Stimulated activated CD8-positive, alpha-beta memory T cell treated with anti-CD3 and anti-CD28 coated beads, Interleukin-15, amount 100 ng/mL, for 48 hours (primary cell): ENCODE results near the gene SPART.
"Not testable (repeated sequence)": the region's sequence is repeated elsewhere in the genome, so short reads cannot be mapped to it uniquely, and the experiment has no call there.

ENCODE experiments used
- DNase-seq, 2 donors: peaks; one replicate each; pipeline ENCODE4 v3.0.0-alpha.2; 2020; ENCODE audit warnings: low read depth in 2 of 2

SPART gene

DNA sequence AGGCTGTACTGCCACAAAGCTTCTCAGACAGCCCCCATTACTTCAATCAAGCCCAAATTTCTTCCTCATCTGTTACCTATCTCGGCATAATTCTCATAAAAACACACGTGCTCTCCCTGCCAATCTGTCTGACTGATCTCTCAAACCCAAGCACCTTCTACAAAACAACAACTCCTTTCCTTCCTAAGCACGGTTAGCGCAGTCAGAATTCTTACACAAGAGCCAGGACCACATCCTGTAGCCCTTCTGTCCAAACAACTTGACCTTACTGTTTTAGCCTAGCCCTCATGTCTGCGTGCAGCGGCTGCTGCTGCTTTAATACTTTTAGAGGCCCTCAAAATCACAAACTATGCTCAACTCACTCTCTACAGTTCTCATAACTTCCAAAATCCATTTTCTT, 26.4 kb downstream of the SPART start:
- DNase-seq = not testable (repeated sequence)

DNA sequence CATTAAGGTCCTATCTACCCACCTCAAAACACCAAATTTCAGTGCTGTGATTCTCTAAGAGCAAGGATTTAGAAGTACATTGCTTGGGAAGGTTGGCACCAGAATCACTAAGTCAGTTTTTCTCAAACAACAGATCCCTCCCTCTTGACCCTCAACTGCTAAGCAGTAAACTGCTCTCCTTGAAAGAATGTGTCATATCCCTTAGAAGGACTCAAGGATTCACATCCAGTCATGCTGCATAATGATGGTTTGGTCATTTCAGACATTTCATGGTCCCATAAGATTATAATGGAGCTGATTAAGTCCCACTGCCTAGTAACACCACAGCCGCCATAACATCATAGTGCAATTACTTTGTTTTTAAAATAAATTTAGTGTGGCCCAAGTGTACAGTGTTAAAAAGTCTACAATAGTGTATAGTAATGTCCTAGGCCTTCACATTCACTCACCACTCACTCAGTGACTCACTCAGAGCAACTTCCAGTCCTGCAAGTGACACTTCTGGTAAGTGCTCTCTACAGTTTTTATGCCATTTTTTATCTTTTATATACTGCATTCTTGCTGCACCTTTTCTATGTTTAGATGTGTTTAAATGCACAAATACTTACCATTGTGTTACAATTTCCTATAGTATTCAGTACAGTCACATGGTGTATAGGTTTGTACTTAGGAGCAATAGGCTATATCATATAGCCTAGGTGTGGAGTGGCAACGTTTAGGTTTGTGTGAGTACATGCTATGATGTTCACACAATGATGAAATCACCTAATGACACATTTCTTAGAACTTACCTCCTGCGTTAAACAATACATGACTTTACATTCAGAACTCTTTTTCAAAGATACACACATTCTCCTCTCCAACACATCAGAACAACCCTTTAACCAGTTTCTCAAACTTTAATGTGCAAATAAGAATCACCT, 32.9 kb downstream of the SPART start:
- no peak for DNase-seq

DNA sequence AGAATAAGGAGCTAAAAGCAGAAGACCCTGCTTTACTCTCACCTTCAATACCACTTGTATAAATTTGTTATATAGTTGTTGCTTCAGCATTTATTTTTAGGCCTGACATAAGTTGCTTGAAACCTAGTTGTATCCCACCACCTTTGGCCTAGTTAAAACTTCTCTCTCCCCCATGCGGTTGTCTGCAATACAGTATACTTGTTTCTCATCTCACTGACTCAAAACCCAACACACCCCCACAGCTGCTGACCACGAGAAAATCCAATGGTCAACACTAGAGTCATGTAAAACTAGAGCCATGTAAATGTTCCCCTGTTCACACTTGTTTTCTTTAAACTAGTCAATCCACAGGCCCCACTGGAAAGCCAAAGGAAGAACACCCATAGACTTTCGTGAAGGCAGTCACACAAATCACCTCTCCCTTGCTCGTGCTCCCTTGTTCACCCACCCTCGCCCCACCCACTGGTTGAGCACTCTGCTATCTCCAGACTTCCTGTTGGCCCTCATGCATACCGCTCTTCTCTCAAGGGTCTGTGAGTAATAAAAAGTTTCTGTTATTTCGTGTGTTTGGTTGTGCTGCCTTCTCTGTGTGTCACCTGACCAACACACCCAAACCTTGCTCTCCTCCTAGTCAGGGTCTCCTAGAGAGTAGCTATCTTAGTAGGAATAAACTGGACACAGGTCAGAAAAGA, 35.6 kb downstream of the SPART start:
- DNase-seq = no peak

DNA sequence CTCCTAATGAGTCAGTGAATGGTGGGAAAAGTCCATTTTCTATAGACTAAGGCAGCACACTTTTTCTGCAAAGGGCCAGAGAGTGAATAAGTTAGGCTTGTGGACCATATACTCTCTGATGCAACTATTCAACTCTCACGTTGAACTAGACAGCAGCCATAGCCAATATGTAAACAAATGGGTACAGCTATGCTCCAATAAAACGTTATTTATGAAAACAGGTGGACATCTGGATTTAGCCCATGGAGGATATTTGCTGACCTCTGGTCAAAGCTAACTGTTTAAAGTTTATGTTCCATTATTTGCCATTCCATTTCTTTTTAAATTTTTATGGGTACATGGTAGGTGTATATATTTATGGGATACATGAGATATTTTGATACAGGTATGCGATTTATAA, 43.9 kb downstream of the SPART start:
- DNase-seq = no peak

DNA sequence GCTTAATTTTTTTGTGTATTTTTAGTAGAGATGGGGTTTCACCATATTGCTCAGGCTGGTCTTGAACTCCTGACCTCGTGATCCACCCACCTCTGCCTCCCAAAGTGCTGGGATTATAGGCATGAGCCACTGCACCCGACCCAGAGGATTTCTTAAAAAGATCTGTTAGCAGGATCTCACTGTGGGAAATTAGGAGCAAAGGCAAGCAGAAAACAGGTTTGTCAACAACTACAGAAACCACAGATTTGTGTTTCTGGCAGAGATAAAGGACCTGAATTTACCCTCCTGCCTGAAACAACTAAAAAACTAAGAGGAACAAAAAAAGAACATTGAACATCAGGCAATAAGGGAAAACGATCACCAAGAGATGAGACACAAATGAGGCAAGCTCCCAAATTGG, 46.7 kb downstream of the SPART start:
- not testable (repeated sequence) for DNase-seq

DNA sequence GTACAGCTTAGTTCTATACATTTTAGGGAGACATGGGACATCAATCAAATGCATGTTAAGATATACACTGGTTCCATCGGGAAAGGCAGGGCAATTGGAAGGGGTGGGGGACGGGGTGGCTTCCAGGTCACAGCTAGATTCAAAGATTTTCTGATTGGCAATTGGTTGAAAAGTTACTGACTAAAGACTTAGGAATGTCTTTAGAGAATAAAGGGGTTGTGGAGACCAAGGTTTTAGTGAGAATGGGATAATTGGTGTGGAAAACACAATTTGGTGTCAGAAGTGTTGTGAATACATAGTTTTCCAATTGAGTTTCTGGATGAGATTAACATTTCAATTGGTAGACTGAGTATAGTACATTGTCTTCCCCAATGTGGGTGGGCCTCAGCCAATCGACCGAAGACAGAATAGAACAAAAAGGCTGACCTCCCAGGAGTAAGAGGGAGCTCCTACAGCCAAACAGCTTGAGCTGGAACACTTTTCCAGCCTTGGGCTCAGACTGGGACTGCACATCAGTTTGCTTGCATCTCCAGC, 47.6 kb downstream of the SPART start:
- DNase-seq = no peak

DNA sequence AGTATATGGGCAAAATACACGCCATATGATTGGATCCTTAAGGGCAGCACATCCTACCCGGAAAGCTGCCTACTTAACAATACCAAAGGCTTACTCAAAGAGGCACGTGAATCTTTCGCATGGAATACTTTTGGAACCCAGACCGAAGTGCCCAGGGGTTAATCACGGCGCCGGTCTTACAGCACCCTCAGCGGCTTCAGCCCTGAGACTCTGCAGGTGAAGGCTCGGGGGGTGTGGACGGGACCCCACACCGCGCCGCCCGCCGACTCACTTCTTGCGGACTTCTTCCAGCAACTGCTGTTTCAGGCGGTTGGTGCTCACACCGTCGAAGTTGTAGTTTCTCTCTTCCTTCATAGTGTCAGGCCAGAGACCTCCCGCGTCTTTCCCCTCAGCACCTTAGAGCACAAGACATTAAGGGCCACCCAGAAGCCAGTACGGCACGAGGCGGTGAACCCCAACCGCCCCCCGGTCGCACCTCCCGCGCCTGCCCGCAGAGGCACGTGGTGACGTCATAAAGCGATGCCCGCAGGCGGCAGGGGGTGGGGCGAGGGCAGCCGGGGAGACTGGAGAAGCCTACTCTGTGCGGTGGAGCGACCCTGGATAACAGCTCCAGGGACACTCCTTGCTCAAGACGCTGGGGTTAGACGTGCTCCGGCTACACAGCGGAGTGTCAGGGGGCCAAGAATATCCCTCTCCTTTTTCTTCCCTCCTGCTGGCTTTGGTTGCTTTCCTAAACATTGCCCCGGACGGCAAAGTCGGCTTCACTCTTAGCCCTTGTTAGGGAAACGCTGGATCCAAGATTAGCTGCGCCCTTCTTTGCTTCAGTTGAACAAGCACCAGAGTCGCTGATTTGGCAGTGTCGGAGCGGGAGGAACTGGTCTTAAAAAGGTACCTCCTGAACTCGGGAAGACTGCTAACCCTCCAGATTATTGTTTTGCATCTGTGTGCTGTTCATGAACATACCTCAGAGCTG, 48.5 kb downstream of the SPART start, which contains the start of gene CCDC169:
CCDC169 (minus strand) TSS at position 449 of the 973 bp plus-strand sequence; CDS start at position 354, 95 bp downstream.
- DNase-seq = peak; percentile 22 to 37

DNA sequence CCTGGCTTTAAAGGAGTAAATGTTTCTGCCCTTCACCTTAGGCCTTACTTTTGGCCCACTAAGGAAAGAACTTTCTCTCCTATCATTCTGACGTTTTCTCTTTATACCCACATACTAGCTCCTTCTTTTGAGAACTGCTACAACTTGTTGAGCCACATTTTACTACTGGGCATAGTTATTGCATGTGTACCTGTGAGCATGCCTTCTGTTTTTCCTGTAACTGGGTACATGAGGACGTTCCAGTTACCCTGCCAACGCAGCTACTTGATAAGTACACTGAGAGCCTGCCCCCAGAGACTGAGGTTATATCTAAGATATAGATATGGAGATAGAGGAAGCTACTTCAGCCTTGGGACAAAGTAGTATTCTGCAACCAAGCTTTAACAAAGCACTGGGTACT, 52.1 kb downstream of the SPART start:
- no peak for DNase-seq

DNA sequence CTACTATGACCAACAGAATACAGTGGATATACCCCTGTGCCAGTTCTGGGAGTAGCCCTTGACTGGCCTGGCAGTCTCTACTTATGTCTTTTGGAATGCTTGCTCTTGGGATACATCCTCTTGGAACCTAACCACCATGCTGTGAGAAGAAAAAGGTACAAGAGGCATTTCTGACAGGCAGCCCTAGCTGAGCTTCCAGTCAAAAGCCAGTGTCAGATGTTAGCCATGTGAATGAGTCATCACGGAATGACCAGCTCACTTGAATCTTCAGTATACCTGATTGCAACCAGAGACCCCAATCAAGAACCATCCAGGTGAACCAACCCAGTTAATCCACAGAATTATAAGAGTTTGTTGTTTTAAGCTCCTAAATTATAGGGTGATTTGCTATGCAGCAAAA, 52.7 kb downstream of the SPART start:
- no peak for DNase-seq

DNA sequence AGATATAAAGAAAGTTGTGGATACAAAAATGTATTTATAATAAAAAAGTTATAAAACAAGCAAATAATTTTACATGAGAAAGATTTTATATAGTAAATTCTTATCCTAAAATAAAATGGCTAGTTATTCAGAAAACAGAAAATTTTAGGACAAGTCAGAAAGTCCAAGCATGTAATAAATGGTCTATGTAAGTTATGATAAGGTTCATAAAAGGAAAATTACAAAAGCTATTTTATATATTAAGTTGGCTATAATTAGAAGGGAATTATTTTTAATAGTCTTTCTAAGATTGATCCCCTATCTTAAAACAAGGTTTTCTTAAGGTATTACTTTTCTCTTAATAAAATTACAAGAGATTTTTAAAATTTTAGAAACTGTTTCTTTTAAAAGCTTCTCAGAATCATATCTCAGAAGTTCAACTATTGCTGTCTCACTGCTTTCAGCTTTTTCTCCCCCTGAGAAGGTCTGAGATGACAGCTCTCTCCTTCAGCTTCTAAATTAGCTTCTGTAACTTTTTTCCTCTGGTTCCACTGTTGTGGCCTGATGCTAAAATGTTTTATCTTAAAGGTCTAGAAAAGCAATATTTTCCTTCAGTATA, 57.3 kb downstream of the SPART start:
- no peak for DNase-seq

DNA sequence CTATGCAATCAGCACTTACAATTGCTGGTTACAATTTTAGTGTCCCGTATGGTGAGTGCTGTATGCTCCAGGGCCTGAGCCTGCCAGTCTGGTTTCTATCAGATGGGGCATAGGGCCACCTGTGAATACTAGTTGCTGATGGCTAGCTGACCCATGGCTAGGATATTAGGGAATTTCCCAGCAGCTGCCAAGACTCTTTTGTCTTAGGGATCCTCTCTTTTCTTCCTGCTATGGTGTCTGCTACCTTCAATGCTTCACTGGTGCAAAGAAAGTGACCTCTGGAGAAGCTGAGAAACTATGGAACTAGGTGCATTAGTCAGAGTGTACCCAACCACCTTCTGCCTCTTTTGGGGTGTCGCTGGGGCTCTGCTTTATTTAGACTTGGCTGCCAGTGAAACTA, 60.2 kb downstream of the SPART start:
- DNase-seq = no peak

DNA sequence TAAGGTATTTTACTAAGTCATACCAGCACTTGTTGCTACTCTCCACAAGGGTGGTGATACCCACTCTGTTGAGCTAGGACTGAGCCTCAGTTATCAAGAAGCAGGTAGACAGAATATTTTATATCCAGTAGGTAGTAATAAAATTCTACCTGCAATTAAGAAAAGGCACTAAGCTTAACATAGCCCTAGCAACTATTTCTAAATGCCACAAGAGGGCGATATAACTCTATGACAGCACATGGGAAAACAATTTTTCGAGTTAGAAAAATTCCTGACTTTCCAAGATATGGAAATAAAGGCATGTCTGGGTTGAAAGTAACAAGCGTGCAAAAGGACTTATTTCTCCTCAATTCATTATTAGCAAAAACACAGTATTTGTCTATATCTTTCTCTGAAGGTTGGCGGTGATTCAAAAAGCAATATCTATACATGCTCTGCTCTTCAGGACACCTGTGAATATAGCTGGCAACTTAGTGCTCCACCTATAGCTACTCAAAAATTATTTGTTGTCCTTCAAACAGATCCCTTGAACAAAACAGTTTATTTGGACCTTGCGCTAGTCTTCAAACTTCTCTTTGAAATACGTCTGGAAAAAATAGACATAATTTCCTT, 63.3 kb downstream of the SPART start:
- DNase-seq = no peak

DNA sequence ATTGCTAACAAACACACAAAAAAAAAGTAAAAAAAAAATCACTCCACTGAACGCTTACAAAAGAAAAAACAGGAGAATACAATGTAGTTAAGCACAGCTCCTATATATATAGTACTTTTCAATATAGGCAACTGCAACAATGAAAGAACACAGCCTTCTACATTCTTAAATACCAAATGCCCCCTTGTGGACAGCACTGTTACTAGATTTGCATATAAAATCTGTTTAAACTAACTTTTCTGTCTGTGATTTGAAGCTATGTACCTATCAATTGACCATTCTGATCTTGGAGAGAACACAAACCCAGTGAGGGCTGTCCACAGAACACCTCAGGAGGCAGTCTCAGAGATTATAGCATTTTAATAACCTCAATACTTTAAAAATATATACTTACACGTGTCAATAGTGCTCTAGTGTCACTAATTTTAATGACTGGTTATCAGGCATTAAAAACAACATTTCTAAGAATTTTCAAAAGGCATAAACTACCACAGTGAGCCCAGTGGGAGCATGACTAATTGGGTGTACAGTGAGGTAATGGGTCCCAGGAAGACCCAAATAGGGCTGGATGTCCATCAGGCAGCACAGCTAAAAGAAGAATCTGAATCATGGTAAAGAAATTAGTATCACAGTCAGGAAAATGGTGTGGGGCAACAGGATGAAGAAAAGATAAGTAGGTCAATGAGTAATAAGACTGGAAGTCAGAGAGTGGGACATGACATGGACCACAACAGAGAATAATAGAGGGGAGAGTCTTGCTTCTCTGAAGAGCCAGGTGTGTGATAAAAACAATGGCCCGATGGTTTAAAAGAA, 70.8 kb downstream of the SPART start:
- no peak for DNase-seq

DNA sequence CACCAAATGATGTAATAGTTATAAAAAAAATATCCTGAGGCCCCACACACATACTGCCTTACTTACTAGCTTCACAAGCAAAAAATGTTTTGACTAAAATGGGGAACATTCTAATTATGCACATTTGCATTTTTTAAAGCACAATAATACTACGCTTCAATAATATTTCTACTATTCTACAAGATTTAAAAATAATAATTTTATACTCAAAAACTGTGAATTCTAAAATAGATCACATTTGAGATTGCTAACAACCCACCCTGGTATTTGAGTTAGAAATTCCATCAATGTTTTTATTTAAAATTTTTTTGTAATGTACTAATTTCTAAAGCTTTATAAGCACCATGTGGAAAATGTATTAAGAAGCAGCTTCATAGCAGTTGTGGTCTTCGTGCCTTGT, 72.8 kb downstream of the SPART start:
- no peak for DNase-seq

DNA sequence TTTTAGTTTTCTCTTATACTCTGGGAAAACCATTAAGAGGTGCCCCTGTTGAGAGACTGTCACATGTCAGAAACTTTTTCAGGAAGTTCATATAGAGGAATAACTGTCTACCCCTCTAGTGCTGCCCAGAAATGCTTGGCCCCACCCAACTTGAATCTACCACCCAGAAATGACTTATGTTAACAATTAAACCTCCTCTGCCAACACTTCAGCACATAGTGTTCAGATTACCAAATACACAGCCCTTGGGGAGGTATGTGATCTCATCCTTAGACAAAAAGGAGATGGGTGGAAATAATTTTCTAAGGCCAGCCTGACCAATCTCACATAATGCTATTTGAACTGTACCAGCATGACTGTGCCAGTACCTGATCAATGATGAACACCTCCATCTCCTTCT, 84.2 kb downstream of the SPART start:
- no peak for DNase-seq

DNA sequence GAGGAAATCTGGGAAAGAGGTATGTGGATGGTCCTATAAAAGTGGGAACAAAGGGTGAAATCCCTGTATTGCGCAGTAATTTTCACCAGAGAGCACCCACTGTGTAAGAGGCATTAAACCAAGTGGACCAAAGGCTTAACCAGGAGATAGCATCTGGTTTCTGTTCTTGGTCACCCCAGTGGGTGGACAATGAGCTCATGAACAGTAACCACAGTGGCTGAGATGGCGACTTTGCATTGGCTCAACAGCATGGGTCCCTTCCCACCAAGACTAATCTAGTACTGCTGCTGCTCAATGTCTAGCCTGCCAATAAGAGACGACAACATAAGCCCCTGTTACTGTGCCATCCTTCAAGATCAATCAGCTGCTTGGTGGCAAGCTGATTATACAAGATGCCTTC, 85.2 kb downstream of the SPART start:
- DNase-seq = no peak

DNA sequence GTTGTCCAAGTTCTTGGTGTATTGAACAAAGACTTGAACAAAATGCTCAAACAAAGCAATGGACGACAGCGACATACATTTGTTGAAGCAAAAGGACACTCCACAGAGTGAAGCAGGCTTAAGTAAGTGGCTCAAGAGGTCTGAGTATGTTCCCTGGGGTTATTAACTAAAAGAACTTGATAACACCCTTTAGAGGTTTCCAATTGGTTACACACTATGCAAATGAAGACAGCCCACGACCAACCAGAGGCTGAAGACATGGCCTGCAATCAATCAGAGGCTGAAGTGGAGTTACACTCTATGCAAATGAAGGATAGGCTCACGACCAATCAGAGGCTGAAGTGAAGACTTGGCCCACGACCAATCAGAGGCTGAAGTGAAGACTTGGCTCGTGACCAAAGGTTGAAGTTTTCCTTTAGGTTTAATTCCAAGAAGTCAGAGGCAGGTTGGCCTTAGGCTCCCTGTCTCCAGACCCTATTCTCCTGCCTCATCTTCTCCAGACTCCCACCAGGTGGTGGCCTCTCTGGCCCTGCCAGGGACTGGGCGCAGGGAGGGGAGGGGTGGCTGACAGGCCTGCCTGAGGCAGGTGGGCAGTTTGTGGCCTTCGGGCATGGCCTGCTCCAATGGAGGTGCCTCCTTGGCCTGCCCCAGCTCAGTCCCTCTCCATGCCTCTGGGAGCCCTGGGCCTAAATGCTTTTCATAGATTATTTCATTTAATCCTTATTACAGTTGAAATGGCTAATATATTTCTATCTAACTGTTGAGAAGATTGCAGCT, 86.6 kb downstream of the SPART start:
- DNase-seq = no peak

DNA sequence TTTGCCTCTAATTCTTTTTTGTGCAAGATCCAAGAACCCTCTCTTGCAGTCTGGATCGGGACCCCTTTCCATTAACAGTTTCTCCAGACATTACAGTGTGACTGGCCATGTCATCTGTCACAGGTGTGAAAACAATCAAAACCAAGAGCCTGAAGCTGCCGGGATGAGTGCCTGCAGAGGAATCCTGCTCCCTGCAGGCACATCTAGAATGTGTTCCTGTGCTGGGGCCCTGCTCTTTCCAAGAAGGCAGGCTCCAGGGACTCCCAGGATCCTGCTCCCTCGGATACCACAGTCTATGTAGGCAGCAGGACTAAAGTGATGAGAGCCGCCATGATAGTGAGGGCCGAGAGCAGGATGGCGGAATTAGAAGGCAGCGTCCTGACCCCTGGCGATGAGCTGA, 87.4 kb downstream of the SPART start:
- DNase-seq = no peak
